ENCODE results near the gene BTBD7.

The BTBD7 gene

DNA sequence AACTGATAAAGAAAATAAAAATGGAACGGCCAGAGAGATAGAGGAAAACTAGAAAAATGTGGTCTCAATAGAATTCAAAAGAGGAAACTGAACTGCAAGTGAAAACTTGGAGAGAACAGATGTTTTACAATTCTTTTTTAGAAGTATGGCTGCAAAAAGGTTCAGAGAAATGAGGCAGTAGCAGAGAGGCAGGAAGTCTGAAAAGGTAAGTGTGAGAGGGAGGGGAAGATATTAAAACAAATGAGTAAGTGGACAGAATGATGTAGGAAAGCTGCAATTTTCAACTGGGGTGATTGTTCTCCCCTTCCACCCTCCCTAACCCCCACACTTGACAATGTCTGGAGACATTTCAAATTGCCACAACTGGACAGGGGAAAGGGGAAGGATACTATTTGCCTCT is 12.9 kb downstream of the BTBD7 start:
- Mint-ChIP-seq H3K27ac (no peak overlapping the region), H3K36me3 (ENCODE audit: low read depth) (peaks cover 16% of the 10 kb centered on the region), H3K27me3 (ENCODE audit: low read depth) (no peaks in the 10 kb centered on the region), H3K4me1 (ENCODE audit: low read depth) (peaks cover 14% of the 10 kb centered on the region), H3K4me3 (no peak overlapping the region), H3K9me3 (no peaks in the 10 kb centered on the region)
- DNase-seq (ENCODE audit: low spot score): no peak

DNA sequence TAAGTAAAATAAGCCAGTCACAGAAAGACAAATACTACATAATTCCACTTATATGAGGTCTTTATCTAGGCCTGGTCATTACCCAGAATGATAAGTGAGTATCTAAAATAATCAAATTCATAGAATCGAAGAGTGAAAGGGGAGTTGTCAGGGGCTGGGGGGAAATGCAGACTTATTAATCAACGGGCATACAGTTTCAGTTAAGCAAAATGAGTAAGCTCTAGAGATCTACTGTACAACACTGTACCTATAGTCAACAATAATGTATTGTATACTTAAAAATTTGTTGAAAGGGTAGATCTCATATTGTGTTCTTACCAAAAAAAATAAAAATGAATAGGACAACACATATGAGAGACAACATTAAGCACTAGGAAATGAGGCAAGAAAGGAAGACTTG is 13.3 kb downstream of the BTBD7 start:
- Mint-ChIP-seq H3K36me3 (ENCODE audit: low read depth) (peaks cover 12% of the 10 kb centered on the region), H3K27ac (no peak overlapping the region), H3K4me3 (no peak overlapping the region), H3K4me1 (ENCODE audit: low read depth) (peaks cover 14% of the 10 kb centered on the region), H3K9me3 (no peaks in the 10 kb centered on the region), H3K27me3 (ENCODE audit: low read depth) (no peaks in the 10 kb centered on the region)
- no peak for DNase-seq (ENCODE audit: low spot score)

DNA sequence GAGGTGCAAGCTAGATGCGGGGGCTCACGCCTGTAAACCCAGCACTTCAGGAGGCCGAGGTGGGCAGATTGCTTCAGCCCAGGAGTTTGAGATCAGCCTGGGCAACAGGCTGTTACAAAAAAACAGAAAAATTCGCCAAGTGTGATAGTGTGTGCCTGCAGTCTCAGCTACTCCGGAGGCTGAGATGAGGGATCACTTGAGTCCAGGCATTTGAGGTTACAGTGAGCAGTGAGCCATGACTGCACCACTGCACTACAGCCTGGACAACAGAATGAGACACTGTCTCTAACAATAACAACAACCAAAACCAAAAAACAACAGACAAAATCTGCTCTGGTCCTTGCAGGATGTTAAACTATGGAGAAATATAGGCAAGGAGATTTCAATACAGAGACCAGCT is 13.9 kb downstream of the BTBD7 start:
- DNase-seq (ENCODE audit: low spot score): no peak
- no peaks in the 10 kb centered on the region for H3K27me3 Mint-ChIP-seq (ENCODE audit: low read depth)
- no peak overlapping the region for H3K4me3 Mint-ChIP-seq
- peaks cover 11% of the 10 kb centered on the region for H3K36me3 Mint-ChIP-seq (ENCODE audit: low read depth)
- H3K9me3 Mint-ChIP-seq: no peaks in the 10 kb centered on the region
- H3K4me1 Mint-ChIP-seq (ENCODE audit: low read depth): peaks cover 14% of the 10 kb centered on the region
- no peak overlapping the region for H3K27ac Mint-ChIP-seq

DNA sequence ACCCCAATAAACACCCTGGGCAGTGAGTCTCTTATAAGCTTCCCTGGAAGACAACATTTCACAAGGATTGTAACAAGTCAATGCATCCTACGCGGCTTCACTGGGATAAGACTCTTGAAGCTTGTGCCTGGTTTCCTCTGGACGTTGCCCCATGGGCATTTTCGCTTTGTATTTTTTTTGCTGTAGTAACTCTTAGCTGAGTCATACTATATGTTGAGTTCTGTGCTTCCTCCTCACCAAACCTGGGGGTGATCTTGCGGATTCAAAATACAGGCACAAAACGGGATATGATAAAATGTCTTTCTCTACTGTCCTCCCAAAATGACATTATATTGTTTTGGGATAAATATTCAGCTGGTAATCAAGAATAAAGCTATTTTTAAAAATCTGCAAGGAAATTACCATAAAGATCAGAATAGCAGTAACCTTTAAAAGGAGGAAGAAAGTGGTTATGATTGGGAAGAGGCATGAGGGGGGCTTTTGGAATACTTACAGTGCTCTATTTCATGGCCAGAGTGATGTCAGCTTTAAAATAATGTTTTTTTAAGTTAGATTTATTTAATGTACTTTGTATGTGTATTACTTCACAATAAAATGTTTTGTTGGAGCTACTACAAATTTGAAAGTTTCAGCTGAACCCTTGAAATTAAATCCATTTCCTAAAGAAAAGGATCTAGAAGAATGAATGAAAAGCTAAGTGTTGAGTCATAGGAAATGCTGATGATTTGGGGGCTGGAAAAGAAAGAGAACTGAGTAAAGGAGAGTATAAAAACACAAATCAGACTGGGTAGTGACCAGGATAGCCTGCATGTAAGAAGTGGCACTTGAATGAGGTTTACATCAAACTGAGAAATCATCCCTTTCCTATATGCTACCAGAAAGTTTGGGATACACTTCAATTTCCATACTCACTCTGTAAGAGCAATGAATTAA is 14.7 kb downstream of the BTBD7 start:
- Mint-ChIP-seq H3K27me3 (ENCODE audit: low read depth) (no peaks in the 10 kb centered on the region), H3K36me3 (ENCODE audit: low read depth) (peaks cover 9% of the 10 kb centered on the region), H3K27ac (no peak overlapping the region), H3K4me1 (ENCODE audit: low read depth) (peaks cover 14% of the 10 kb centered on the region), H3K4me3 (no peak overlapping the region), H3K9me3 (no peaks in the 10 kb centered on the region)
- no peak for DNase-seq (ENCODE audit: low spot score)

DNA sequence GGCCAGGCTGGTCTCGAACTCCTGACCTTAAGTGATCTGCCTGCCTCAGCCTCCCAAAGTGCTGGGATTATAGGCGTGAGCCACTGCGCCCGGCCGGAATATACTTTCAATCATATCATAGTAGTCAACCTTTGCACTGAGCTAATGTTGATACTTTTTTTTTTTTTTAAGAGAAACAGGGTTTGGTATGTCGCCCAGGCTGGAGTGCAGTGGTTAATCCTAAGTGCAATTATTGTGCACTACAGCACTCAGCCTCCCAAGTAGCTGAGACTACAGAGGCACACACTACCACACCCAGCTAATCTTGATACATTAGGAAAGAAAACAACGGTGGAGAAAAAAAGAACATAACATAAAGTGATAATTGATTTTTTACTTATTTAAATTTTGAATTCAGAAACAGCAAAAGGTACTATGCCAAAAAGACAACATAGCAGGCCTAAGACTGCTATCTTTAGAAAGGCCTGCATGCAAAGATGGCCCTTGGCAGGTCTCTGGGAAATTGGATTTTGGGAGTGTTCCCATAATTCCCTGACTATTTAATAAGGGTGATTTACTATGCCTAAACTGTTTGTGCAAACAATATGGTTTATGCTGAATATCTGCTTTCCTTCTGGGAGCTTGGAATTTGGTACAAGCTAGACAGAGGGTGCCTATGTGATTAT is 15.5 kb downstream of the BTBD7 start:
- Mint-ChIP-seq H3K27ac (no peak overlapping the region), H3K36me3 (ENCODE audit: low read depth) (peaks cover 9% of the 10 kb centered on the region), H3K9me3 (no peaks in the 10 kb centered on the region), H3K27me3 (ENCODE audit: low read depth) (no peaks in the 10 kb centered on the region), H3K4me1 (ENCODE audit: low read depth) (peaks cover 14% of the 10 kb centered on the region), H3K4me3 (no peak overlapping the region)
- no peak for DNase-seq (ENCODE audit: low spot score)

DNA sequence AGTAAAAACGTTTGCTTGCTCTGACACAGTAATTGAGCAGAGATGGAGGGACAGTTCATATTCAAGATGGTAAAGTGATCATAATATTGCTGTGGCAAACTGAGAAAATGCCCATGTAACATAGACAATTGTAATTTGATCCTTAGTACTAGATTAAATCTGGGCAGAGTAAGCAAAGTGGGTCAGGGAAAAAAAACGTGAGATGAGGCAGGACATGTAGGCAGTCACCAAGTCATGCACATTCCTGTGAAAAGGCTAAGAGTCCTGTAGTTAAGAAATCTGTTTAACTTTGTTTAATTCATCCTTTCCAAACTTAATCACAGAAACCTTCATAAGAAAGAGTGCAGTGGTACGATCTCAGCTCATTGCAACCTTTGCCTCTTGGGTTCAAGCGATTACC is 16.1 kb downstream of the BTBD7 start:
- no peak for DNase-seq (ENCODE audit: low spot score)
- Mint-ChIP-seq H3K4me3 (no peak overlapping the region), H3K4me1 (ENCODE audit: low read depth) (peaks cover 14% of the 10 kb centered on the region), H3K9me3 (no peaks in the 10 kb centered on the region), H3K36me3 (ENCODE audit: low read depth) (peaks cover 8% of the 10 kb centered on the region), H3K27ac (no peak overlapping the region), H3K27me3 (ENCODE audit: low read depth) (no peaks in the 10 kb centered on the region)

DNA sequence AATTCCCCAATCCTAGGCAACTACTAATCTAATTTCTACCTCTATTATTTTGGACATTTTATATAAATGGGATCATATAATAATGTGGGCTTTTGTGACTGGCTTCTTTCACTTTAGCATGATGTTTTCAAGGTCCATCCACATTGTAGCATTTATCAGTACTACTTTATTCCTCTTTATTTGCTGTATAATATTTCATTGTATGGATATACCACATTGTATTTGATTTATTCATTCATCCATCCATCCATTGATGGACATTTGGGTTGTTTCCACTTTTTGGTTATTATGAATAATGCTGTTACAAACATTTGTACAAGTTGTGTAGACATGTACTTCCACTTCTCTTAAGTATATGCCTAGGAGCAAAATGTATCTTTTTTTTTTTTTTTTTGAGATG is 17.3 kb downstream of the BTBD7 start:
- Mint-ChIP-seq H3K27ac (no peak overlapping the region), H3K9me3 (no peaks in the 10 kb centered on the region), H3K4me3 (no peak overlapping the region), H3K36me3 (ENCODE audit: low read depth) (peaks cover 5% of the 10 kb centered on the region), H3K27me3 (ENCODE audit: low read depth) (no peaks in the 10 kb centered on the region), H3K4me1 (ENCODE audit: low read depth) (peaks cover 14% of the 10 kb centered on the region)
- no peak for DNase-seq (ENCODE audit: low spot score)

DNA sequence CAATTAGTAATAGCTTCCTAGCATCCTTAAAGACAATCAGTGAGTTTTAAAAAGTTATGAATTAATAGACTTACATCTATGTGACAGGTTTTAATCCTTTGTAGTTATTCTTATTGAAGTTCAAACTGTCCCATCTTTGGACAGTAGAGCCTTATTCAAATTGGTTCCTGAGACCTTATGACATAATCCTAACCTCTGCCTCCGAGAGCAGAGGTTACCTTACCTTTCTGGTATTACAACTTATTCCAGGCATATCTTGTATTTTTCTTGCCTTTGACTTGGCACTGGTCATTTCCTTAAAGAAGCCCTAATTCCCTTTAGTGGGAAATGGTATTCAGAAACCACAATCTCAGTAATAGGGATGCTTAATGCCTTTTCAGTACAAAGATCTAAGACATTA is 21.8 kb downstream of the BTBD7 start:
- Mint-ChIP-seq H3K4me3 (no peak overlapping the region), H3K27me3 (ENCODE audit: low read depth) (no peaks in the 10 kb centered on the region), H3K36me3 (ENCODE audit: low read depth) (peaks cover 2% of the 10 kb centered on the region), H3K27ac (no peak overlapping the region), H3K4me1 (ENCODE audit: low read depth) (peaks cover 3% of the 10 kb centered on the region), H3K9me3 (no peaks in the 10 kb centered on the region)
- no peak for DNase-seq (ENCODE audit: low spot score)

DNA sequence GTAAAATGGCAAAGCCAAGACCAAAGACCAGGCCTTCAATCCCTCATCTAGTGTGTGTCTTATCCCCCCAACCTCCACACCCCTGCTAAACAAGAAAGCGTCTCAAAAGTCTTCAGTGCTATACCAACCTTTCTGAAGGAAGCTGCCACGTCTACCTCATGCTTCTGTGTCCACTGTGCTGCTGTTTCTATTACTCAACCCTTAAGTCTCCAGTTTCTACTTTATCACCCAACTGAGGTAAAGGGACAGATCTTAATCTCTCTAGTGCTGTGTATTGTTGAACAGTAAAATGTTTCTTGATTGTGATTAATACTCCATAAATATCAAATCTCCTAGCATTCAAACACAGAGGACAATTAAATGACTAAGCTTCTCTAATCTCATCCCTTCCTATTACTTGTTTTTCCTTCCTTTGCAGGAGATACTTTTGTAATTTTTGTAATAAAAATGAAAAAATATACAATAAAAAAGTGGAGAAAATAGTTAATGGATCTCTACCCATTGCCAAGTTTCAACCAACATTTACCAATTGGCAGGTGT is 23.3 kb downstream of the BTBD7 start:
- Mint-ChIP-seq H3K36me3 (ENCODE audit: low read depth) (no peaks in the 10 kb centered on the region), H3K27me3 (ENCODE audit: low read depth) (no peaks in the 10 kb centered on the region), H3K9me3 (no peaks in the 10 kb centered on the region), H3K4me3 (no peak overlapping the region), H3K27ac (no peak overlapping the region), H3K4me1 (ENCODE audit: low read depth) (peaks cover 4% of the 10 kb centered on the region)
- no peak for DNase-seq (ENCODE audit: low spot score)

DNA sequence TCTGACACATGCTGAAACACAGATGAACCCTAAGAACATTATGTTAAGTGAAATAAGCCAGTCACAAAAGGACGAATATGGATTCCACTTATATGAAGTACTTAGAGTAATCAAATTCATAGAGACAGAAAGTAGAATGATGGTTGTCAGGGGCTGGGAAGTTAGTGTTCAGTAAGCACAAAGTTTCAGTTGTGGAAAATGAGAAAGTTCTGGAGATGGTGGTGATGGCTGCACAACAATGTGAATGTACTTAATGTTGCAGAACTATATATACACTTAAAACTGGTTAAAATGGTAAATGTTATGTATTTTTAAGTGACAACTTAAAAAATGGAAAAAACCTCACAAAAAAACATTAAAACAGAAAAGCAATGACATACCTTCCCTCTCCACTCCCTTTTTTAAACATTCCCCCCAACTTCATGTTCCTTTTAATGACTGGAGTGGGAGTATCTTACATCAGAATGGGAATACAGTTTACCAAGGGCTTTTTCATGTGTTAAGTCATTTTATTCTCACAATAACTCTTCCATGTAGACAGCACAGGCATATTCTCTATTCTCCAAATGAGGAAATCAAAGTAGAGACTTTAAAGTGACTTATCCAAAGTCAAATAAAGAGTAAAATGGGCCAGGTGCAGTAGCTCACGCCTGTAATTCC is 24.0 kb downstream of the BTBD7 start:
- Mint-ChIP-seq H3K4me3 (no peak overlapping the region), H3K36me3 (ENCODE audit: low read depth) (no peaks in the 10 kb centered on the region), H3K27me3 (ENCODE audit: low read depth) (no peaks in the 10 kb centered on the region), H3K27ac (no peak overlapping the region), H3K4me1 (ENCODE audit: low read depth) (peaks cover 4% of the 10 kb centered on the region), H3K9me3 (no peaks in the 10 kb centered on the region)
- DNase-seq (ENCODE audit: low spot score): no peak

DNA sequence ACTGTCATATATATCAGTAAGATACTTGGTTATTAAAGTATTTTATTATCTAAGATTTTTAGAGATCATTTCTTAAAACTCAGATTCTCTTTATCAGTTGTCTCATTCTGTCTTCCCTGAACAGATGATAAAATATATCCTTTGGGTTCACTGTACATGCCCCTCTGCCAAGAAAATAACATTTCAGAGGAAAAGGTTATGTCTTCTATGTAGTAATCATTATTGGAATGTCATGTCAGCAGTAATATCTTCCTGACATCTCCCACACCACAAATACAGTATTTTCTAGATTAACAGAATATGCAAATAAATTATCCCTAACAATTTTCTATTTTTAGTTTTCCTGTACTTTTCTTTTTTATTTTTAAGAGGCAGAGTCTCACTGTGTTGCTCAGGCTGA is 26.0 kb downstream of the BTBD7 start:
- H3K4me1 Mint-ChIP-seq (ENCODE audit: low read depth): peaks cover 8% of the 10 kb centered on the region
- no peaks in the 10 kb centered on the region for H3K36me3 Mint-ChIP-seq (ENCODE audit: low read depth)
- H3K4me3 Mint-ChIP-seq: no peak overlapping the region
- no peaks in the 10 kb centered on the region for H3K9me3 Mint-ChIP-seq
- DNase-seq (ENCODE audit: low spot score): no peak
- H3K27me3 Mint-ChIP-seq (ENCODE audit: low read depth): no peaks in the 10 kb centered on the region
- no peak overlapping the region for H3K27ac Mint-ChIP-seq

DNA sequence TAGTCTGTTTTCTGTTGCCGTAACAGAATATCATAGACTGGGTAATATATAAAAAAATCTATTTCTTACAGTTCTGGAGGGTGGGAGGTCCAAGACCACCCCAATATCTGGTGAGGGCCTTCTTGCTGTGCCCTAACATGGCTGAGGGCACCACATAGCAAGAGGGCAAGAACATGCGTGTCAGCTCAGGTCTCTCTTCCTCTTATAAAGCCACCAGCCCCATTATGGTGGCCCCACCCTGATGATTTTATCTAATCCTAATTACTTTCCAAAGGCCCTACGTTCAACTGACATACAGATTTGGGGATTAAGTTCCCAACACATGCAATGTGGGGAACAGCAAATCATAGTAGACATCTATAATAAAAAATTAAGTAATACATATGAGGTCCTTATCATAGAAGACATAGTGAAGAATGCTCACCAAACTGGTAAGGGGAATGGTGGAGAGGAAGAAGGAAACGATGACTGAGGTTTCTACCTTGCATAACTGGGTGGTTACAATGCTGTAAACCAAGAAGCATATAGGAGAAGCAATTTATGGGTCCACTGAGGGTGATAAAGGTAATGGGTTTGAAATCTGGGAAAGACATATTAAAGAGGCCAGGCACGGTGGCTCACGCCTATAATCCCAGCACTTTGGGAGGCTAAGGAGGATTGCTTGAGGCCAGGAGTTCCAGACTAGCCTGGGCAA is 27.0 kb downstream of the BTBD7 start:
- no peak for DNase-seq (ENCODE audit: low spot score)
- no peaks in the 10 kb centered on the region for H3K27me3 Mint-ChIP-seq (ENCODE audit: low read depth)
- no peaks in the 10 kb centered on the region for H3K9me3 Mint-ChIP-seq
- no peaks in the 10 kb centered on the region for H3K36me3 Mint-ChIP-seq (ENCODE audit: low read depth)
- H3K4me3 Mint-ChIP-seq: no peak overlapping the region
- H3K27ac Mint-ChIP-seq: no peak overlapping the region
- H3K4me1 Mint-ChIP-seq (ENCODE audit: low read depth): peaks cover 9% of the 10 kb centered on the region

DNA sequence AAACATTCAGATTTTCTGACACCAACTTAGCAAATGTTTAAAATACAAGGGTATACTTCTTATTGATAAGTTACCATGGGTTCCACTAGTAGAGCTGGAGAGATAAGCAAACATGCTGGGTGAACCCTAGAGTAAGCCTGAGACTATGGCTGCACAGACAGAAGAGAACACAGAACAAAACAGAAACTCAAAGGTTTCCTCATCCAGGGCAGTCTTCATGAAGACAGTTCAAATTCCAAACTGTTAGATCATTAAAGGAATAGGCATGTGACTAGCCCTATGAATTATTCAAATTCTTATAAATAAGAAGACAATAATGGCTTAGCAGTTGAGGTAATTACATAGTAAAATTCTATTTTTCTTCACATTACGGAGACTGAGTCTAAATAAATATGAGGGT is 28.1 kb downstream of the BTBD7 start:
- peaks cover 11% of the 10 kb centered on the region for H3K4me1 Mint-ChIP-seq (ENCODE audit: low read depth)
- no peaks in the 10 kb centered on the region for H3K36me3 Mint-ChIP-seq (ENCODE audit: low read depth)
- no peak for DNase-seq (ENCODE audit: low spot score)
- no peak overlapping the region for H3K27ac Mint-ChIP-seq
- no peak overlapping the region for H3K4me3 Mint-ChIP-seq
- H3K27me3 Mint-ChIP-seq (ENCODE audit: low read depth): no peaks in the 10 kb centered on the region
- H3K9me3 Mint-ChIP-seq: no peaks in the 10 kb centered on the region
